Measurements from ENCODE around the gene ARF6. TPM values are rescaled to one million over a fixed set of nuclear protein-coding genes. Genes with fewer than 3 reads are reported as not detected.

ARF6 gene
- total and polyA plus RNA-seq, 10 of the 15 experiments (the other 5 are each of a cell fraction or from before 2014, with no cell fraction given), result 46.8 to 128 (median 71.9) TPM

DNA sequence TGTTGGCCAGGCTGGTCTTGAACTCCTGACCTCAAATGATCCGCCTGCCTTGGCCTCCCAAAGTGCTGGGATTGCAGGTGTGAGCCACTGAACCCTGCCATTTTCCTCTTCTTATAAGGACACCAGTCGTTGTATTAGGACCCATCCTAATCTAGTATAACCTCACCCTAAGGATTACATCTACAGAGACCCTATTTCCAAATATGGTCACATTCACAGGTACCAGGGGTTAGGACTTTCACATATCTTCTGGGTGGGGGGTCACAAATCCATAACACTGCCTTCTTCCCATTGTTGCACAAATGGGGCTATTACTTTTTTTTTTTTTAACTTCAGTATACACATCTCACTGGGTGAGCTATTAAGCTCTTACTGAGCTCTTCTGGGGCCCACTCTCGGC lies 38.6 kb downstream of the ARF6 start:
- no peak for DNase-seq (ENCODE audit: low read depth, low spot score)
- intact Hi-C loops (cut with micrococcal nuclease; ENCODE audit: unreplicated experiment), result loop anchor here (2.0 kb wide), 1 partner anchor 71 kb away; no protein-coding TSS in a partner anchor
- CTCF ChIA-PET, result interaction anchor here (1.0 kb wide), 1 partner anchor 32 kb away, joined by 4 read pairs; no protein-coding TSS in a partner anchor
- SMC1A ChIA-PET (ENCODE audit: uncharacterized antibody, unreplicated experiment), result interaction anchor here (0.9 to 1.7 kb wide), 4 partner anchors 11 to 68 kb away, joined by 3 to 6 read pairs (median 3); no protein-coding TSS in a partner anchor
- in situ Hi-C loops (cut with MboI), result no loop called here
- H3K27ac ChIP-seq (ENCODE audit: control insufficient read depth, insufficient read depth), result no peak overlapping the region
- WGBS (ENCODE audit: insufficient coverage, insufficient replicate concordance, low lambda C conversion rate, missing lambda C conversion rate), result 97% methylated on average over 3 of the region's 3 CpGs
- H2AFZ ChIP-seq (ENCODE audit: control insufficient read depth, low read depth, low read length), result no peak overlapping the region
- no peak for ATAC-seq
- H3K4me3 ChIP-seq, result no peak overlapping the region
- BruUV-seq (replicated peaks), result no TSS peak
- TF ChIP-seq TCF3 (IDR thresholded peaks at IDR 0.05; ENCODE audit: borderline replicate concordance, insufficient read depth, low read depth, low read length), result no peak
- no peak for TF ChIP-seq HDGF (IDR thresholded peaks at IDR 0.05)
- TF ChIP-seq ZNF384 (IDR thresholded peaks at IDR 0.05; ENCODE audit: borderline replicate concordance, low read depth, low read length), result no peak
- no peak for TF ChIP-seq RBBP5 (conservative IDR thresholded peaks at IDR 0.05)
- TF ChIP-seq, protein P1, sequence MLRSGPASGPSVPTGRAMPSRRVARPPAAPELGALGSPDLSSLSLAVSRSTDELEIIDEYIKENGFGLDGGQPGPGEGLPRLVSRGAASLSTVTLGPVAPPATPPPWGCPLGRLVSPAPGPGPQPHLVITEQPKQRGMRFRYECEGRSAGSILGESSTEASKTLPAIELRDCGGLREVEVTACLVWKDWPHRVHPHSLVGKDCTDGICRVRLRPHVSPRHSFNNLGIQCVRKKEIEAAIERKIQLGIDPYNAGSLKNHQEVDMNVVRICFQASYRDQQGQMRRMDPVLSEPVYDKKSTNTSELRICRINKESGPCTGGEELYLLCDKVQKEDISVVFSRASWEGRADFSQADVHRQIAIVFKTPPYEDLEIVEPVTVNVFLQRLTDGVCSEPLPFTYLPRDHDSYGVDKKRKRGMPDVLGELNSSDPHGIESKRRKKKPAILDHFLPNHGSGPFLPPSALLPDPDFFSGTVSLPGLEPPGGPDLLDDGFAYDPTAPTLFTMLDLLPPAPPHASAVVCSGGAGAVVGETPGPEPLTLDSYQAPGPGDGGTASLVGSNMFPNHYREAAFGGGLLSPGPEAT (IDR thresholded peaks at IDR 0.05; ENCODE audit: low read depth), result no peak
- no peak for TF ChIP-seq HCFC1 (IDR thresholded peaks at IDR 0.05; ENCODE audit: low read length)
- TF ChIP-seq HDAC6 (IDR thresholded peaks at IDR 0.05; ENCODE audit: unreplicated experiment), result no peak
- TF ChIP-seq, protein P2, sequence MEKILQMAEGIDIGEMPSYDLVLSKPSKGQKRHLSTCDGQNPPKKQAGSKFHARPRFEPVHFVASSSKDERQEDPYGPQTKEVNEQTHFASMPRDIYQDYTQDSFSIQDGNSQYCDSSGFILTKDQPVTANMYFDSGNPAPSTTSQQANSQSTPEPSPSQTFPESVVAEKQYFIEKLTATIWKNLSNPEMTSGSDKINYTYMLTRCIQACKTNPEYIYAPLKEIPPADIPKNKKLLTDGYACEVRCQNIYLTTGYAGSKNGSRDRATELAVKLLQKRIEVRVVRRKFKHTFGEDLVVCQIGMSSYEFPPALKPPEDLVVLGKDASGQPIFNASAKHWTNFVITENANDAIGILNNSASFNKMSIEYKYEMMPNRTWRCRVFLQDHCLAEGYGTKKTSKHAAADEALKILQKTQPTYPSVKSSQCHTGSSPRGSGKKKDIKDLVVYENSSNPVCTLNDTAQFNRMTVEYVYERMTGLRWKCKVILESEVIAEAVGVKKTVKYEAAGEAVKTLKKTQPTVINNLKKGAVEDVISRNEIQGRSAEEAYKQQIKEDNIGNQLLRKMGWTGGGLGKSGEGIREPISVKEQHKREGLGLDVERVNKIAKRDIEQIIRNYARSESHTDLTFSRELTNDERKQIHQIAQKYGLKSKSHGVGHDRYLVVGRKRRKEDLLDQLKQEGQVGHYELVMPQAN (conservative IDR thresholded peaks at IDR 0.05), result no peak
- TF ChIP-seq, protein P3, sequence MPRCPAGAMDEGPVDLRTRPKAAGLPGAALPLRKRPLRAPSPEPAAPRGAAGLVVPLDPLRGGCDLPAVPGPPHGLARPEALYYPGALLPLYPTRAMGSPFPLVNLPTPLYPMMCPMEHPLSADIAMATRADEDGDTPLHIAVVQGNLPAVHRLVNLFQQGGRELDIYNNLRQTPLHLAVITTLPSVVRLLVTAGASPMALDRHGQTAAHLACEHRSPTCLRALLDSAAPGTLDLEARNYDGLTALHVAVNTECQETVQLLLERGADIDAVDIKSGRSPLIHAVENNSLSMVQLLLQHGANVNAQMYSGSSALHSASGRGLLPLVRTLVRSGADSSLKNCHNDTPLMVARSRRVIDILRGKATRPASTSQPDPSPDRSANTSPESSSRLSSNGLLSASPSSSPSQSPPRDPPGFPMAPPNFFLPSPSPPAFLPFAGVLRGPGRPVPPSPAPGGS (IDR thresholded peaks at IDR 0.05; ENCODE audit: borderline replicate concordance, insufficient read depth, low read depth, low read length, poor library complexity, severe bottlenecking), result no peak
- no peak for TF ChIP-seq SRF (IDR thresholded peaks at IDR 0.05; ENCODE audit: low read depth in 2 of 2, low read length in 2 of 2)
- RAD21 ChIA-PET (ENCODE audit: unreplicated experiment), result interaction anchor here (1.0 kb wide), 1 partner anchor 35 kb away, joined by 3 read pairs; no protein-coding TSS in a partner anchor
- no peaks in the 10 kb centered on the region for H3K27me3 ChIP-seq (replicated peaks in 1 of 2; ENCODE audit: control insufficient read depth in 2 of 2, insufficient read depth in 2 of 2, low read length in 1 of 2)
- no peak overlapping the region for H3K9ac ChIP-seq (ENCODE audit: control insufficient read depth, insufficient read depth, low read length)
- H3K79me2 ChIP-seq (ENCODE audit: control insufficient read depth, insufficient read depth, low read length), result no peaks in the 10 kb centered on the region
- POLR2A ChIA-PET, result interaction anchor here (0.7 kb wide), 1 partner anchor 45 kb away, joined by 3 read pairs; no protein-coding TSS in a partner anchor
- H4K20me1 ChIP-seq (ENCODE audit: control insufficient read depth, insufficient read depth), result no peaks in the 10 kb centered on the region
- H3K9me3 ChIP-seq (replicated peaks; ENCODE audit: control insufficient read depth, insufficient read depth, low read length), result no peaks in the 10 kb centered on the region; the same call in 1 of the 3 replicates
- H3K36me3 ChIP-seq (ENCODE audit: control insufficient read depth in 2 of 2, insufficient read depth in 2 of 2, low read length in 1 of 2), result no peaks in the 10 kb centered on the region
- peaks cover 16% of the 10 kb centered on the region for H3K4me1 ChIP-seq (ENCODE audit: control insufficient read depth, insufficient read depth, low read length)
- FAIRE-seq, result no peak
- H3K4me2 ChIP-seq (ENCODE audit: control insufficient read depth, insufficient read depth), result no peak overlapping the region
